HEK293 (cell line): Measurements from ENCODE around the gene PMVK.

Source experiments
- BCL11A ChIP-seq: fragments of 450-650 bp; formaldehyde crosslinking; IDR thresholded peaks from 2 replicates; pipeline ENCODE4 v1.5.1; 2016; ENCODE audit warnings: low read depth, missing biosample characterization, missing genetic modification characterization
- EGR2 ChIP-seq: fragments of 450-650 bp; formaldehyde crosslinking; IDR thresholded peaks from 2 replicates; pipeline ENCODE4 v1.5.1; 2016; ENCODE audit warnings: low read depth, missing biosample characterization, missing genetic modification characterization
- INSM2 ChIP-seq: fragments of 450-650 bp; formaldehyde crosslinking; IDR thresholded peaks from 2 replicates; pipeline ENCODE4 v1.5.1; 2016; ENCODE audit warnings: missing biosample characterization, missing genetic modification characterization
- KLF10 ChIP-seq: fragments of 450-650 bp; IDR thresholded peaks from 2 replicates; pipeline ENCODE4 v1.5.1; 2018; ENCODE audit warnings: missing biosample characterization, mild to moderate bottlenecking, missing genetic modification characterization
- KLF8 ChIP-seq: fragments of 450-650 bp; formaldehyde crosslinking; IDR thresholded peaks from 2 replicates; pipeline ENCODE4 v1.5.1; 2016; ENCODE audit warnings: missing biosample characterization, missing genetic modification characterization
- PRDM1 ChIP-seq: fragments of 450-650 bp; formaldehyde crosslinking; IDR thresholded peaks from 2 replicates; pipeline ENCODE4; 2016; ENCODE audit warnings: missing biosample characterization, missing genetic modification characterization
- RBAK ChIP-seq: fragments of 450-650 bp; formaldehyde crosslinking; IDR thresholded peaks from 2 replicates; pipeline ENCODE4 v1.5.1; 2016; ENCODE audit warnings: missing biosample characterization, missing genetic modification characterization
- ZNF133 ChIP-seq: fragments of 450-650 bp; formaldehyde crosslinking; IDR thresholded peaks from 2 replicates; pipeline ENCODE4 v1.5.1; 2016; ENCODE audit warnings: missing biosample characterization, missing genetic modification characterization
- ZNF324 ChIP-seq: fragments of 450-650 bp; formaldehyde crosslinking; IDR thresholded peaks from 2 replicates; pipeline ENCODE4 v1.5.1; 2016; ENCODE audit warnings: missing biosample characterization, missing genetic modification characterization
- ZNF561 ChIP-seq: fragments of 450-650 bp; IDR thresholded peaks from 2 replicates; pipeline ENCODE4 v1.5.1; 2018; ENCODE audit warnings: missing biosample characterization, missing genetic modification characterization, borderline replicate concordance
- ZNF580 ChIP-seq: fragments of 450-650 bp; formaldehyde crosslinking; IDR thresholded peaks from 2 replicates; pipeline ENCODE4 v1.5.1; 2016; ENCODE audit warnings: missing biosample characterization, missing genetic modification characterization
- ZNF600 ChIP-seq: fragments of 450-650 bp; formaldehyde crosslinking; IDR thresholded peaks from 2 replicates; pipeline ENCODE4 v1.5.1; 2016; ENCODE audit warnings: missing biosample characterization, missing genetic modification characterization
- ZNF677 ChIP-seq: fragments of 450-650 bp; IDR thresholded peaks from 2 replicates; pipeline ENCODE4 v1.5.0; 2018; ENCODE audit warnings: missing biosample characterization, mild to moderate bottlenecking, missing genetic modification characterization, moderate library complexity
- TF ChIP-seq, protein P1 (sequence below): fragments of 450-650 bp; formaldehyde crosslinking; IDR thresholded peaks from 2 replicates; pipeline ENCODE4 v1.5.1; 2016; ENCODE audit warnings: missing biosample characterization, missing genetic modification characterization
- TF ChIP-seq, protein P2 (sequence below): fragments of 450-650 bp; formaldehyde crosslinking; IDR thresholded peaks from 2 replicates; pipeline ENCODE4 v1.5.1; 2016; ENCODE audit warnings: missing biosample characterization, missing genetic modification characterization, borderline replicate concordance
- TF ChIP-seq, protein P3 (sequence below): fragments of 450-650 bp; formaldehyde crosslinking; IDR thresholded peaks from 2 replicates; pipeline ENCODE4 v1.5.1; 2016; ENCODE audit warnings: missing biosample characterization, missing genetic modification characterization
- TF ChIP-seq, protein P4 (sequence below): fragments of 450-650 bp; formaldehyde crosslinking; IDR thresholded peaks from 2 replicates; pipeline ENCODE4 v1.5.1; 2016; ENCODE audit warnings: missing biosample characterization, missing genetic modification characterization, low read depth
- TF ChIP-seq, protein P5 (sequence below): fragments of 450-650 bp; formaldehyde crosslinking; IDR thresholded peaks from 2 replicates; pipeline ENCODE4 v1.5.1; 2017; ENCODE audit warnings: missing biosample characterization, mild to moderate bottlenecking, missing genetic modification characterization, moderate library complexity
- TF ChIP-seq, protein P6 (sequence below): fragments of 450-650 bp; formaldehyde crosslinking; IDR thresholded peaks from 2 replicates; pipeline ENCODE4 v1.5.1; 2016; ENCODE audit warnings: missing biosample characterization, missing genetic modification characterization

Gene PMVK

DNA sequence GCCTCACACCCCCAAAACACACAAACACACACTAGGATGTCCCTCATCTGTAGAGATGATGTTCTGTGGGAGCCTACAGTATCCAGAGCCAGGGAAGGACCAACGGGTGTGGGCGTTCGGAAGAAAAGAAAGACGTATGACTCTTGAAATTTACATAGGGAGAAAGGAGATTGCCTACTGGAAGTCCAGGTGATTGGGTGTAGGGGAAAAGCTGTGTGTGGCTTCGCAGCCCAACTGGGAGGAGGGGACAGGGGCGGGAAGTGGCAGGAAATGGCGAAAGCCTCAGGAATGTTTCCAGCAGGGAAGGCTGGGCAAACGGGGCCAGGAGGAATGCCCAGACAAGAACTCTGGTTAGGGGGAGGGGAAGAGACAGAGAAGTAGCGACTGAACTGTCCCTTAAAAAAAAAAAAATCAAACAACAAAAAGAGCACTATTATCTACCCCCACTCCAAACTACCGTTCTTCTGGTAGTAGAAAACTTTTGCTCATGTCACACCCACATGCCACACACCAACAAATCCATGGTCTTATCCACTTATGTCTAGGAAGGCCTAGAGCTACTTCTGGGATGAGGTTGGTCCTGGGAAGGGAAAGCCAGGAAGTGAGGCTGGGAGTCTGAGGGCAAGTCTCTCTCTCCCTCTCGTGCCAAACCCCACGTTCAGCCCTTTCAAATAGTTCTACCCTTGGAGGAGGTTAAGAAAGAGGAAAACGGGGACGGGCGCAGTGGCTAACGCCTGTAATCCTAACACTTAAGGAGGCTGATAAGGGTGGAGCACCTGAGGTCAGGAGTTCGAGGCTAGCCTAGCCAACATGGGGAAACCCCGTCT lies 36.2 kb upstream of the PMVK start (continued):
- TF ChIP-seq, protein P1, sequence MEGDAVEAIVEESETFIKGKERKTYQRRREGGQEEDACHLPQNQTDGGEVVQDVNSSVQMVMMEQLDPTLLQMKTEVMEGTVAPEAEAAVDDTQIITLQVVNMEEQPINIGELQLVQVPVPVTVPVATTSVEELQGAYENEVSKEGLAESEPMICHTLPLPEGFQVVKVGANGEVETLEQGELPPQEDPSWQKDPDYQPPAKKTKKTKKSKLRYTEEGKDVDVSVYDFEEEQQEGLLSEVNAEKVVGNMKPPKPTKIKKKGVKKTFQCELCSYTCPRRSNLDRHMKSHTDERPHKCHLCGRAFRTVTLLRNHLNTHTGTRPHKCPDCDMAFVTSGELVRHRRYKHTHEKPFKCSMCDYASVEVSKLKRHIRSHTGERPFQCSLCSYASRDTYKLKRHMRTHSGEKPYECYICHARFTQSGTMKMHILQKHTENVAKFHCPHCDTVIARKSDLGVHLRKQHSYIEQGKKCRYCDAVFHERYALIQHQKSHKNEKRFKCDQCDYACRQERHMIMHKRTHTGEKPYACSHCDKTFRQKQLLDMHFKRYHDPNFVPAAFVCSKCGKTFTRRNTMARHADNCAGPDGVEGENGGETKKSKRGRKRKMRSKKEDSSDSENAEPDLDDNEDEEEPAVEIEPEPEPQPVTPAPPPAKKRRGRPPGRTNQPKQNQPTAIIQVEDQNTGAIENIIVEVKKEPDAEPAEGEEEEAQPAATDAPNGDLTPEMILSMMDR (tag by site-specific recombination): no peak
- TF ChIP-seq INSM2 (peak; percentile 86), KLF10 (tag by site-specific recombination) (peak; percentile 58; the same call in 1 of the 2 replicates), BCL11A (tag by site-specific recombination) (0 out of 2 replicates have a peak, but pooled peaks have one; percentile 30), ZNF600 (tag by site-specific recombination) (peak; percentile 65; the same call in 1 of the 2 replicates), ZNF561 (tag by site-specific recombination) (no peak), PRDM1 (peak; percentile 86), EGR2 (tag by site-specific recombination) (peak; percentile 36; the same call in 1 of the 2 replicates), ZNF324 (tag by site-specific recombination) (peak; percentile 45; the same call in 1 of the 2 replicates), ZNF133 (tag by site-specific recombination) (no peak), KLF8 (tag by site-specific recombination) (peak; percentile 55), RBAK (tag by site-specific recombination) (no peak), ZNF580 (tag by site-specific recombination) (no peak), ZNF677 (tag by site-specific recombination) (no peak)
- TF ChIP-seq, protein P2, sequence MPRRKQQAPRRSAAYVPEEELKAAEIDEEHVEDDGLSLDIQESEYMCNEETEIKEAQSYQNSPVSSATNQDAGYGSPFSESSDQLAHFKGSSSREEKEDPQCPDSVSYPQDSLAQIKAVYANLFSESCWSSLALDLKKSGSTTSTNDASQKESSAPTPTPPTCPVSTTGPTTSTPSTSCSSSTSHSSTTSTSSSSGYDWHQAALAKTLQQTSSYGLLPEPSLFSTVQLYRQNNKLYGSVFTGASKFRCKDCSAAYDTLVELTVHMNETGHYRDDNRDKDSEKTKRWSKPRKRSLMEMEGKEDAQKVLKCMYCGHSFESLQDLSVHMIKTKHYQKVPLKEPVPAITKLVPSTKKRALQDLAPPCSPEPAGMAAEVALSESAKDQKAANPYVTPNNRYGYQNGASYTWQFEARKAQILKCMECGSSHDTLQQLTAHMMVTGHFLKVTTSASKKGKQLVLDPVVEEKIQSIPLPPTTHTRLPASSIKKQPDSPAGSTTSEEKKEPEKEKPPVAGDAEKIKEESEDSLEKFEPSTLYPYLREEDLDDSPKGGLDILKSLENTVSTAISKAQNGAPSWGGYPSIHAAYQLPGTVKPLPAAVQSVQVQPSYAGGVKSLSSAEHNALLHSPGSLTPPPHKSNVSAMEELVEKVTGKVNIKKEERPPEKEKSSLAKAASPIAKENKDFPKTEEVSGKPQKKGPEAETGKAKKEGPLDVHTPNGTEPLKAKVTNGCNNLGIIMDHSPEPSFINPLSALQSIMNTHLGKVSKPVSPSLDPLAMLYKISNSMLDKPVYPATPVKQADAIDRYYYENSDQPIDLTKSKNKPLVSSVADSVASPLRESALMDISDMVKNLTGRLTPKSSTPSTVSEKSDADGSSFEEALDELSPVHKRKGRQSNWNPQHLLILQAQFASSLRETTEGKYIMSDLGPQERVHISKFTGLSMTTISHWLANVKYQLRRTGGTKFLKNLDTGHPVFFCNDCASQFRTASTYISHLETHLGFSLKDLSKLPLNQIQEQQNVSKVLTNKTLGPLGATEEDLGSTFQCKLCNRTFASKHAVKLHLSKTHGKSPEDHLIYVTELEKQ (tag by site-specific recombination): no peak
- TF ChIP-seq, protein P3, sequence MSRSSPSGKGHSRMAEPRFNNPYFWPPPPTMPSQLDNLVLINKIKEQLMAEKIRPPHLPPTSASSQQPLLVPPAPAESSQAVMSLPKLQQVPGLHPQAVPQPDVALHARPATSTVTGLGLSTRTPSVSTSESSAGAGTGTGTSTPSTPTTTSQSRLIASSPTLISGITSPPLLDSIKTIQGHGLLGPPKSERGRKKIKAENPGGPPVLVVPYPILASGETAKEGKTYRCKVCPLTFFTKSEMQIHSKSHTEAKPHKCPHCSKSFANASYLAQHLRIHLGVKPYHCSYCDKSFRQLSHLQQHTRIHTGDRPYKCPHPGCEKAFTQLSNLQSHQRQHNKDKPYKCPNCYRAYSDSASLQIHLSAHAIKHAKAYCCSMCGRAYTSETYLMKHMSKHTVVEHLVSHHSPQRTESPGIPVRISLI (tag by site-specific recombination): no peak
- TF ChIP-seq, protein P4, sequence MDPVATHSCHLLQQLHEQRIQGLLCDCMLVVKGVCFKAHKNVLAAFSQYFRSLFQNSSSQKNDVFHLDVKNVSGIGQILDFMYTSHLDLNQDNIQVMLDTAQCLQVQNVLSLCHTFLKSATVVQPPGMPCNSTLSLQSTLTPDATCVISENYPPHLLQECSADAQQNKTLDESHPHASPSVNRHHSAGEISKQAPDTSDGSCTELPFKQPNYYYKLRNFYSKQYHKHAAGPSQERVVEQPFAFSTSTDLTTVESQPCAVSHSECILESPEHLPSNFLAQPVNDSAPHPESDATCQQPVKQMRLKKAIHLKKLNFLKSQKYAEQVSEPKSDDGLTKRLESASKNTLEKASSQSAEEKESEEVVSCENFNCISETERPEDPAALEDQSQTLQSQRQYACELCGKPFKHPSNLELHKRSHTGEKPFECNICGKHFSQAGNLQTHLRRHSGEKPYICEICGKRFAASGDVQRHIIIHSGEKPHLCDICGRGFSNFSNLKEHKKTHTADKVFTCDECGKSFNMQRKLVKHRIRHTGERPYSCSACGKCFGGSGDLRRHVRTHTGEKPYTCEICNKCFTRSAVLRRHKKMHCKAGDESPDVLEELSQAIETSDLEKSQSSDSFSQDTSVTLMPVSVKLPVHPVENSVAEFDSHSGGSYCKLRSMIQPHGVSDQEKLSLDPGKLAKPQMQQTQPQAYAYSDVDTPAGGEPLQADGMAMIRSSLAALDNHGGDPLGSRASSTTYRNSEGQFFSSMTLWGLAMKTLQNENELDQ (tag by site-specific recombination): no peak
- TF ChIP-seq, protein P5, sequence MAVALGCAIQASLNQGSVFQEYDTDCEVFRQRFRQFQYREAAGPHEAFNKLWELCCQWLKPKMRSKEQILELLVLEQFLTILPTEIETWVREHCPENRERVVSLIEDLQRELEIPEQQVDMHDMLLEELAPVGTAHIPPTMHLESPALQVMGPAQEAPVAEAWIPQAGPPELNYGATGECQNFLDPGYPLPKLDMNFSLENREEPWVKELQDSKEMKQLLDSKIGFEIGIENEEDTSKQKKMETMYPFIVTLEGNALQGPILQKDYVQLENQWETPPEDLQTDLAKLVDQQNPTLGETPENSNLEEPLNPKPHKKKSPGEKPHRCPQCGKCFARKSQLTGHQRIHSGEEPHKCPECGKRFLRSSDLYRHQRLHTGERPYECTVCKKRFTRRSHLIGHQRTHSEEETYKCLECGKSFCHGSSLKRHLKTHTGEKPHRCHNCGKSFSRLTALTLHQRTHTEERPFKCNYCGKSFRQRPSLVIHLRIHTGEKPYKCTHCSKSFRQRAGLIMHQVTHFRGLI (tag by site-specific recombination): peak; percentile 95
- TF ChIP-seq, protein P6, sequence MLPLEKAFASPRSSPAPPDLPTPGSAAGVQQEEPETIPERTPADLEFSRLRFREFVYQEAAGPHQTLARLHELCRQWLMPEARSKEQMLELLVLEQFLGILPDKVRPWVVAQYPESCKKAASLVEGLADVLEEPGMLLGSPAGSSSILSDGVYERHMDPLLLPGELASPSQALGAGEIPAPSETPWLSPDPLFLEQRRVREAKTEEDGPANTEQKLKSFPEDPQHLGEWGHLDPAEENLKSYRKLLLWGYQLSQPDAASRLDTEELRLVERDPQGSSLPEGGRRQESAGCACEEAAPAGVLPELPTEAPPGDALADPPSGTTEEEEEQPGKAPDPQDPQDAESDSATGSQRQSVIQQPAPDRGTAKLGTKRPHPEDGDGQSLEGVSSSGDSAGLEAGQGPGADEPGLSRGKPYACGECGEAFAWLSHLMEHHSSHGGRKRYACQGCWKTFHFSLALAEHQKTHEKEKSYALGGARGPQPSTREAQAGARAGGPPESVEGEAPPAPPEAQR (tag by site-specific recombination): no peak
